ENCODE measurements around the gene EIF4E. TPM values are rescaled to one million over a fixed set of nuclear protein-coding genes. Genes with fewer than 3 reads are reported as not detected.
"Not testable (repeated sequence)": the region's sequence is repeated elsewhere in the genome, so short reads cannot be mapped to it uniquely, and the experiment has no call there.

EIF4E gene
- total RNA-seq, 2 experiments from 2014 or later: 132 to 149 TPM

GRCh38 chr4:98905839-98906238 lies 23.1 kb downstream of the EIF4E start:
- CTCF ChIA-PET: no interaction called here
- Mint-ChIP-seq H3K9me3 (ENCODE audit: low read depth) (no peaks in the 10 kb centered on the region), H3K27ac (no peak overlapping the region), H3K4me1 (peaks cover 67% of the 10 kb centered on the region), H3K36me3 (ENCODE audit: low read depth) (peaks cover 49% of the 10 kb centered on the region), H3K27me3 (no peaks in the 10 kb centered on the region), H3K4me3 (no peak overlapping the region)
- POLR2A ChIA-PET: interaction anchor here (0.6 kb wide), 1 partner anchor 59 kb away, joined by 3 read pairs; no protein-coding TSS in a partner anchor
- DNase-seq: no peak
- intact Hi-C loops (cut with DNase I, micrococcal nuclease): no loop called here
- ATAC-seq: no peak

- POLR2A ChIA-PET: no interaction called here
- peaks cover 54% of the 10 kb centered on the region for H3K36me3 Mint-ChIP-seq (ENCODE audit: low read depth)
Measured at GRCh38 chr4:98905297-98905696, 23.6 kb downstream of the EIF4E start.

GRCh38 chr4:98903963-98904362 lies 25.0 kb downstream of the EIF4E start:
- peaks cover 55% of the 10 kb centered on the region for H3K4me1 Mint-ChIP-seq
- no peaks in the 10 kb centered on the region for H3K9me3 Mint-ChIP-seq (ENCODE audit: low read depth)
- H3K4me3 Mint-ChIP-seq: no peak overlapping the region
- POLR2A ChIA-PET: interaction anchor here (0.9 kb wide), 1 partner anchor 26 kb away, joined by 4 read pairs; no protein-coding TSS in a partner anchor
- ATAC-seq (no peak), DNase-seq (no peak)
- H3K27me3 Mint-ChIP-seq: no peaks in the 10 kb centered on the region
- intact Hi-C loops (cut with DNase I, micrococcal nuclease): no loop called here
- H3K27ac Mint-ChIP-seq: no peak overlapping the region
- peaks cover 57% of the 10 kb centered on the region for H3K36me3 Mint-ChIP-seq (ENCODE audit: low read depth)
- CTCF ChIA-PET: no interaction called here

More at GRCh38 chr4:98905297-98905696, 23.6 kb downstream of the EIF4E start:
- ATAC-seq (no peak), DNase-seq (no peak)
- intact Hi-C loops (cut with DNase I, micrococcal nuclease): no loop called here
- Mint-ChIP-seq H3K4me1 (peaks cover 67% of the 10 kb centered on the region), H3K27me3 (no peaks in the 10 kb centered on the region), H3K9me3 (ENCODE audit: low read depth) (no peaks in the 10 kb centered on the region), H3K27ac (peak overlapping the region; percentile 21), H3K4me3 (no peak overlapping the region)
- CTCF ChIA-PET: no interaction called here

DNA sequence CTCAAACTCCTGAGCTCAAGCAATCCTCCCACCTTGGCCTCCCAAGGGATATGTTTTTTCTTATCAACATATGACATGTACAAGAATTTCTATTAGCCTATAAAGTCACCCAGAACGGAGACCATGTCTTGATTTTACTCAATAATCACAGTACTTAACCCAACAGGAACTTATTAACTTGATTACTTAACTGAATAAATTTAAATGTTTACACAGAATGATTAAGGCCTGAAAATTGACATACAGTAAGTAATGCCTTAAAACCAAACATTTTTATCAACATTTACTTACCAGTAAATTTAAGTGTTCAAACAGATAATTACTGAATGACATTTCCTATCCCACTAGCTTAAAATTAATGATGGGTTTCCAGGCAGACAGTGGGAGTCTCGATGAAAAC lies 25.4 kb downstream of the EIF4E start:
- DNase-seq (no peak), ATAC-seq (no peak)
- Mint-ChIP-seq H3K4me1 (peaks cover 51% of the 10 kb centered on the region), H3K36me3 (ENCODE audit: low read depth) (peaks cover 57% of the 10 kb centered on the region), H3K4me3 (no peak overlapping the region), H3K27ac (no peak overlapping the region), H3K27me3 (no peaks in the 10 kb centered on the region), H3K9me3 (ENCODE audit: low read depth) (no peaks in the 10 kb centered on the region)
- intact Hi-C loops (cut with DNase I, micrococcal nuclease): no loop called here
- POLR2A ChIA-PET: interaction anchor here (0.6 kb wide), 1 partner anchor 492 kb away, joined by 3 read pairs; no protein-coding TSS in a partner anchor
- CTCF ChIA-PET: interaction anchor here (0.7 kb wide), 1 partner anchor 50 kb away, joined by 3 read pairs; no protein-coding TSS in a partner anchor

- CTCF ChIA-PET: no interaction called here
- H3K4me3 Mint-ChIP-seq: no peak overlapping the region
- peaks cover 15% of the 10 kb centered on the region for H3K4me1 Mint-ChIP-seq
- no peak for DNase-seq
- no peak for ATAC-seq
- POLR2A ChIA-PET: no interaction called here
- intact Hi-C loops (cut with DNase I, micrococcal nuclease): no loop called here
- H3K27ac Mint-ChIP-seq: no peak overlapping the region
- peaks cover 2% of the 10 kb centered on the region for H3K9me3 Mint-ChIP-seq (ENCODE audit: low read depth)
- peaks cover 74% of the 10 kb centered on the region for H3K36me3 Mint-ChIP-seq (ENCODE audit: low read depth)
- no peaks in the 10 kb centered on the region for H3K27me3 Mint-ChIP-seq
Measured at GRCh38 chr4:98899277-98899676, 29.7 kb downstream of the EIF4E start.

- H3K9me3 Mint-ChIP-seq (ENCODE audit: low read depth): peaks cover 2% of the 10 kb centered on the region
- H3K27me3 Mint-ChIP-seq: no peaks in the 10 kb centered on the region
- H3K36me3 Mint-ChIP-seq (ENCODE audit: low read depth): peaks cover 68% of the 10 kb centered on the region
- no peak overlapping the region for H3K4me3 Mint-ChIP-seq
- ATAC-seq (no peak), DNase-seq (no peak)
- H3K27ac Mint-ChIP-seq: peak overlapping the region; percentile 6
- intact Hi-C loops (cut with DNase I, micrococcal nuclease): no loop called here
- ChIA-PET CTCF (no interaction called here), POLR2A (no interaction called here)
- no peaks in the 10 kb centered on the region for H3K4me1 Mint-ChIP-seq
Measured at GRCh38 chr4:98891478-98892337, 37.2 kb downstream of the EIF4E start.

DNA sequence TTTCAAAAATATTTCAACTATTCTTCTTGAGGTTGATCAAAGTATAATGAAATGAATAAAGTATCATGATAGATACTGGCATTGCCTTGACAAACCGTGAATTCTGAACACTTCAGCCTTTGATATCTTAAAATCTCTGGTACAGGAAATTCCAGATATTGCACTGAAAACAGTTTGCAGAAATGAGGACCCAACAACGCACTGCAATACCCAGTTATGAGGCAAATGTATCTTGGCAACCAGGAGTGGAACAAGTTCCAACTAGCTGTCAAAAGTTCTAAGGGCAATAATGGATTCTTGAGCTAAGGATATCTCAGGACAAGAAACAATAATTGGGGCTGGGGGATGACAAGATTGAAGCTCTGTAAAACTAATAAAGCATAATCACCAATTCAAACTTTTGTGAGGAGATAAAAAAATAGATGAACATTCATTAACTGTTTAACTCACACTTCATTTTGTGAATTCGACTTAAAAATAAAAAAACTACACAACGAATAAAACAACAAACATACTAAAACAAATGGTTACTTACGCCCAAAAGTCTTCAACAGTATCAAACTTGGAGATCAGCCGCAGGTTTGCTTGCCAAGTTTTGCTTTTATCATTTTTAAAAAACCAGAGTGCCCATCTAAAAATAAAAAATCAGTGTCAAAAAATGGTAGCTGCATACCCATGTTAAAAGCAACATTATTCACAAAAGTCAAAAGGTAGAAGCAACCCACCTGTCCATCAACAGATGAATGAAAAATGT lies 38.1 kb downstream of the EIF4E start:
- Mint-ChIP-seq H3K27ac (no peak overlapping the region), H3K36me3 (ENCODE audit: low read depth) (peaks cover 69% of the 10 kb centered on the region), H3K4me3 (no peak overlapping the region), H3K4me1 (no peaks in the 10 kb centered on the region), H3K27me3 (no peaks in the 10 kb centered on the region), H3K9me3 (ENCODE audit: low read depth) (no peaks in the 10 kb centered on the region)
- intact Hi-C loops (cut with DNase I, micrococcal nuclease): no loop called here
- ChIA-PET POLR2A (no interaction called here), CTCF (no interaction called here)
- ATAC-seq: no peak
- no peak for DNase-seq

DNA sequence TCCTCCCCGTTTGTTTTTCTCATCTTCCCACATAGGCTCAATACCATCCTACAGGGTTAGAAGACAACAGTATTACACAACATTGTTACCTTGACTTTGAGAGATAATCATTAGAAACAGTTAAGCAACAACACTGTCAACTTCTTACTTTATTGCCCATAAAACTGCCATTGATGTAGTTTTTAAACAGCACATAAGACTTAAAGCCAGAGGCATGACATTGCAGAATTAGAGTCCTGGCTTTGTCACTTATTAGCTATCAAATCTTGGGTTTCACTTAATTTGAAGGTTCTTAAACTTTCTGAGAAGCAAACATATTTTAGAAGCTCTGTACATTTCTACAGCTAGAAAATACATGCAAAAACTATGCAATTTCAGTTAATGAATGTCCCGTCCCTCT lies 41.8 kb downstream of the EIF4E start:
- ChIA-PET CTCF (no interaction called here), POLR2A (no interaction called here)
- intact Hi-C loops (cut with DNase I, micrococcal nuclease): no loop called here
- no peaks in the 10 kb centered on the region for H3K27me3 Mint-ChIP-seq
- DNase-seq (no peak), ATAC-seq (no peak)
- H3K36me3 Mint-ChIP-seq (ENCODE audit: low read depth): peaks cover 57% of the 10 kb centered on the region
- no peak overlapping the region for H3K4me3 Mint-ChIP-seq
- H3K9me3 Mint-ChIP-seq (ENCODE audit: low read depth): no peaks in the 10 kb centered on the region
- peak overlapping the region; percentile 49 for H3K27ac Mint-ChIP-seq
- H3K4me1 Mint-ChIP-seq: no peaks in the 10 kb centered on the region

DNA sequence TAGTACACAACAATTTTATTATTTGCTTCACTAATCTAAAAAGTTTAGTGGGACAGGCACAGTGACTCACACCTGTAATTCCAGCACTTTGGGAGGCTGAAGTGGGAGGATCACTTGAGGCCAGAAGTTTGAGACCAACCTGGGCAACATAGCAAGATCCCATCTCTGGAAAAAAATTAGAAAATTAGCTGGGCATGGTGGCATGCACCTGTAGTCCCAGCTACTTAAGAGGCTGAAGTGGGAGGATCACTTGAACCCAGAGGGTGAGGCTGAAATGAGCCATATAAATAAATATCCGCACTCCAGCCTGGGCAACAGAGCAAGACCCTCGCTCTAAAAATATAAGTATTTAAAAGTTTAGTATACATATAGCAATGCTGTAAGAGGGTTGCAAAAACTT lies 42.6 kb downstream of the EIF4E start:
- H3K4me3 Mint-ChIP-seq; H3K9me3 Mint-ChIP-seq (ENCODE audit: low read depth); H3K4me1 Mint-ChIP-seq; H3K27ac Mint-ChIP-seq; ATAC-seq; DNase-seq; POLR2A ChIA-PET; H3K27me3 Mint-ChIP-seq; intact Hi-C loops (cut with DNase I, micrococcal nuclease): not testable (repeated sequence)
- CTCF ChIA-PET: interaction anchor here (0.9 kb wide), 1 partner anchor 8 kb away, joined by 5 read pairs; no protein-coding TSS in a partner anchor
- peaks cover 55% of the 10 kb centered on the region for H3K36me3 Mint-ChIP-seq (ENCODE audit: low read depth)

DNA sequence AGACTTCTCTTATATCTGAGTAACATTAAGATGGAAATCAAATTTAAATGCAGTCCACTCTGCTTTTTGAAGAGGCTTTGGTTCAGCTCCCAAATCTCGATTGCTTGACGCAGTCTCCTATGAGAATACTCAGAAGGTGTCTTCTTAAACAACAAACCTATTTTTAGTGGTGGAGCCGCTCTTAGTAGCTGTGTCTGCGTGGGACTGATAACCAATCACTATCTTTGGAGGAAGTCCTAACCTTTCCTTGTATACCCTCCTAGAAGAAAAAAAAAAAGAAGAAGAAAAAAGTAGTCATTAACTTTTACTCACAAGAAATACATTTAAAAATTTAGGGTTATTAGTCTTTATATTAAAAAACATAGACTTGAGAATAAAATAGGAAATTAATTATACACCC lies 48.0 kb downstream of the EIF4E start:
- H3K27ac Mint-ChIP-seq; H3K4me1 Mint-ChIP-seq; H3K9me3 Mint-ChIP-seq (ENCODE audit: low read depth); CTCF ChIA-PET; H3K27me3 Mint-ChIP-seq; DNase-seq; intact Hi-C loops (cut with DNase I, micrococcal nuclease); H3K4me3 Mint-ChIP-seq; ATAC-seq; POLR2A ChIA-PET: not testable (repeated sequence)
- peaks cover 46% of the 10 kb centered on the region for H3K36me3 Mint-ChIP-seq (ENCODE audit: low read depth)

- CTCF ChIA-PET: no interaction called here
- POLR2A ChIA-PET: no interaction called here
- peaks cover 36% of the 10 kb centered on the region for H3K36me3 Mint-ChIP-seq (ENCODE audit: low read depth)
- DNase-seq (no peak), ATAC-seq (peak; percentile 36)
- H3K4me1 Mint-ChIP-seq: peaks cover 2% of the 10 kb centered on the region
- no peak overlapping the region for H3K27ac Mint-ChIP-seq
- intact Hi-C loops (cut with DNase I, micrococcal nuclease): no loop called here
- H3K9me3 Mint-ChIP-seq (ENCODE audit: low read depth): no peaks in the 10 kb centered on the region
- H3K27me3 Mint-ChIP-seq: no peaks in the 10 kb centered on the region
- no peak overlapping the region for H3K4me3 Mint-ChIP-seq
Measured at GRCh38 chr4:98879515-98879914, 49.4 kb downstream of the EIF4E start.

DNA sequence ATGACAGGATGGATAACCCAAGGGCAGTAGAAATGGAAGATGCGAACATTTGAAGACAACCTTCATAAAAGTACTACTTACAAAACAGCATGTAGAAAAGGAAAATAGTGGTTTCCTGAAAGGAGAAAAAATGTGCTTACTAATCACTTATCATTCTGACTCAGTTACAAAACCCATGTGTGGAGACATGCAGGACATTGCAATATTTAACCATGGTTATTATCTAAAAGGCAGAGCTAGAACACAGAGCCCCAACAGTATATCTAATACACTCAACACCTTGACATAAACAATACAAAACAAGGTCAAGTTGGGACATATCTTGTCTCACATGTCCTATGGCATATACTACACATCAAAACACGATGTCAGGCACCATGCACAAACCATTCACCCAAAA lies 55.9 kb downstream of the EIF4E start:
- Mint-ChIP-seq H3K9me3 (ENCODE audit: low read depth) (peaks cover 6% of the 10 kb centered on the region), H3K4me3 (no peak overlapping the region), H3K36me3 (ENCODE audit: low read depth) (peaks cover 18% of the 10 kb centered on the region), H3K27me3 (no peaks in the 10 kb centered on the region), H3K27ac (no peak overlapping the region), H3K4me1 (peaks cover 8% of the 10 kb centered on the region)
- ChIA-PET POLR2A (no interaction called here), CTCF (no interaction called here)
- DNase-seq (no peak), ATAC-seq (no peak)
- intact Hi-C loops (cut with DNase I, micrococcal nuclease): no loop called here

Data from activated CD4-positive, alpha-beta T cell treated with anti-CD3 and anti-CD28 coated beads for 36 hours (primary cell).